ENCODE results near the gene SAMD4B. TPM values are rescaled to one million over a fixed set of nuclear protein-coding genes. Genes with fewer than 3 reads are reported as not detected.

Gene SAMD4B
- total and polyA plus RNA-seq, 9 of the 15 experiments (the other 6 are each of a cell fraction or from before 2014, with no cell fraction given): 3.4 to 90.5 (median 38.0) TPM

GRCh38 chr19:39333507-39333906 is 8.7 kb upstream of the SAMD4B start (continued):
- TF ChIP-seq PRDM10 (IDR thresholded peaks at IDR 0.05; ENCODE audit: partially characterized antibody): no peak
- no peak for TF ChIP-seq POLR3G (IDR thresholded peaks at IDR 0.05; ENCODE audit: extremely low read depth, insufficient read length, insufficient replicate concordance)
- no peak for TF ChIP-seq NFE2L1 (tag; IDR thresholded peaks at IDR 0.05; ENCODE audit: borderline replicate concordance, low read depth)
- no peak for TF ChIP-seq SMC3 (conservative IDR thresholded peaks at IDR 0.05; ENCODE audit: insufficient read depth, low read depth, low read length)
- TF ChIP-seq GTF2E2 (tag; IDR thresholded peaks at IDR 0.05): no peak
- TF ChIP-seq ADNP (tag; IDR thresholded peaks at IDR 0.05): peak; percentile 87
- TF ChIP-seq IRF1 (CRISPR knock-in tag; IDR thresholded peaks at IDR 0.05; ENCODE audit: borderline replicate concordance): no peak
- TF ChIP-seq RBM14 (IDR thresholded peaks at IDR 0.05; ENCODE audit: borderline replicate concordance, insufficient read depth, low read depth, low read length): no peak
- TF ChIP-seq PHF20 (IDR thresholded peaks at IDR 0.05; ENCODE audit: partially characterized antibody): peak; percentile 44
- no peak for TF ChIP-seq TFAM (CRISPR knock-in tag; conservative IDR thresholded peaks at IDR 0.05)
- TF ChIP-seq TRIM24 (IDR thresholded peaks at IDR 0.05): no peak
- TF ChIP-seq ZBTB49 (CRISPR knock-in tag; IDR thresholded peaks at IDR 0.05; ENCODE audit: borderline replicate concordance): no peak

Measured in K562 (cell line).